GM21737 (cell line): Measurements from ENCODE around the gene VPS8.
"Not testable (repeated sequence)": the region's sequence is repeated elsewhere in the genome, so short reads cannot be mapped to it uniquely, and the experiment has no call there.

Source experiments
- ATAC-seq: cut with Tn5 transposase; IDR thresholded peaks from one replicate; pipeline ENCODE4 v1.9.1; 2021; ENCODE audit warnings: mild to moderate bottlenecking, moderate library complexity; ENCODE audit not compliant: unreplicated experiment

Gene VPS8

GRCh38 chr3:184977796-184978195 lies 165.8 kb downstream of the VPS8 start:
- no peak for ATAC-seq

DNA sequence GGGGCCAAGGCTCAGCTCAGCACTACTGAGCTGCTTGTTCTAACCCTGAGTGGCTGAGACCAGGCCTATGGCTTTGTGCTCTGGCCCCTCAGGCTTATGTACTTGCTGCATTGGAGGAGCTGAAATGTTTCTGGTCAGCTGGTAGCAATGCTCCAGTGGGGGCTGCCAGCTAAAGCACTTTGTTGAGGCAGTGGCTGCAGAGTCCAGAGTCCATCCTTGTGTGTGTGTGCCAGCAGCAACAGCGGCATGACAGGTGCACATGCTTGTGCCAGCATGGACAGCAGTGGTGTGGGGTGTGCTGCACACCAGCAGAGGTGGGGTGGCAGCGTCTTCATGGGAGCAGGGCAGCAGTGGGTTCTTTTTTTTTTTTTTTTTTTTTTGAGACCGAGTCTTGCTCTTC lies 169.1 kb downstream of the VPS8 start:
- ATAC-seq: no peak

GRCh38 chr3:184982076-184982475 lies 170.1 kb downstream of the VPS8 start:
- ATAC-seq: no peak

DNA sequence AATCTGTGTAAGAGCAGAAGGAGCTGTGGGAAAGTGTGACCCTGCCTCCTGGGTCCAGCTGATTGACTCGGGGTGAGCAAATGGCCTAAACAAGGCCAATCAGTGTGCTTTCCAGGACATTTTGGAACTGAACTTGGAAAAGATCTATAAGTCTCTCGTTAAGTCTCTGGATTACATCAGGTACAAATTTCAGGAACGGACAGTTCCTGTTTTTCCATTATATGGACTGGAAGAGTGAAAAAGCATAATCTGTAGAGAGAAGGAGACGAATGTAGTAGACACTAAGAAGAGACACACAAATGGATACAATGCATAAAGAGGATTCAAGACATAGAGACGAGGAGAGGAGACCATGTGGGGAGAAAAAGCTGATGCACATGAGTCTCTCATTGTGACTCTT lies 173.6 kb downstream of the VPS8 start:
- no peak for ATAC-seq

- ATAC-seq: no peak
Observed at GRCh38 chr3:184986366-184986889, 174.5 kb downstream of the VPS8 start.

GRCh38 chr3:184993394-184993793 lies 181.4 kb downstream of the VPS8 start:
- ATAC-seq: no peak

GRCh38 chr3:185003876-185004275 lies 191.9 kb downstream of the VPS8 start:
- ATAC-seq: not testable (repeated sequence)

DNA sequence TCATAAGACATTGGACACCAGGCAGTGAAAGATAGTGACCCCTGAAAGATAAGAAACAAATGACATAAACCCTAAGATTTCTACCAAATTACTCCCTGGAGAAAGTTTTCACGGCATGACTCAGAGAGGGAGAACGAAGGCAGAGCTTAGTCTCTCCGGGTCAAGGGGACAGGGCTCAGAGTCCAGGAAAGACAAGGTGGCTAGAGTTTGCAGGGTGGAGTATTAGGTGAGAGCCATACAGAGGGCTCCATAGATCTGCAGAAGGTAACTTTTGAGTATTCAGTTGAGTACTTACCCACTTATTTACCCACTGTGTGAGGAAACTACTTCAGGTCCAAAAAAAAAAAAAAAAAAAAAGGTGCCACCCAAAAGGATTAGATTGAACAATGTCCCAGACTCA lies 197.7 kb downstream of the VPS8 start:
- no peak for ATAC-seq

GRCh38 chr3:185017584-185017983 lies 205.6 kb downstream of the VPS8 start:
- not testable (repeated sequence) for ATAC-seq

- ATAC-seq: not testable (repeated sequence)
Observed at GRCh38 chr3:185017996-185018395, 206.0 kb downstream of the VPS8 start.

- ATAC-seq: no peak
Observed at GRCh38 chr3:185021256-185021655, 209.3 kb downstream of the VPS8 start.

- ATAC-seq: no peak
Observed at GRCh38 chr3:185024406-185024805, 212.4 kb downstream of the VPS8 start.

- ATAC-seq: no peak
Observed at GRCh38 chr3:185024966-185025365, 213.0 kb downstream of the VPS8 start.

DNA sequence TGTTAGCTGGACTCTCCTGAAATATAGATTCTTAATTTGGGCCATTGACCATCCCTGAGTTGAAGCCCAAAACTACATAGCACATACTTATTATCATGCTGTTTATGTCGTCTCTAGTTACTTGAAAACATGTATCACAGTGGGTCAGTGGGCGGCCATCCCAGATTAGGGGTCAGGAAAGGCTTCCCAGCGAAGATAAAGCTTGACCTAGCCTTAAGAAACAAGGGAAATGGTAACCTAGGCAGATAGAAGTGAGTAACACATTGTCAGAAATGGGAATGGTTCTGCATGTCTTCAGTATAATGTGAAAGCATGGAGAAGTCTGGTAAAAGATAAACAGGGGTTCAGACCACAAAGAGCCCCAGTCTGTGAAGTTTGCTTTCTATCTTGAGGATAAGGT lies 216.2 kb downstream of the VPS8 start:
- no peak for ATAC-seq

GRCh38 chr3:185029086-185029485 lies 217.1 kb downstream of the VPS8 start:
- ATAC-seq: no peak

DNA sequence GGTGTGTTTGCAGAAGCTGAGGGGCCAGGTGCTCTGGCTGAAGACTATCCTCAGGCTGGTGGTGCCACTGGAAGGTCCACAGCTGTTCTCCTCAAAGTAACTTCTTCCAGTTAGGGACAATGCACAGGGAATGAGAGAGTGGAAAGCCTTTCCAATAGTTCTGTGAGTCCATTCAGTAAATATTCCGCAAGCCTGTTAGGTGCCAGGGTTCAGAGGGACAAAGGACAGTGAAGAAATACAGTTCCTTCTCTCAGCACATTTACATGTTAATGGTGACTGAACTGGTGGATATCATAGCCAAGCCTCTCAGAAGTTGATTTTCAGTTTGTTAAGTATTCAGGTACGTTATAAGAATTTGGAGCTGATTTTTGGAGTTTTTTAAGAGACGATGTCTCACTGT lies 218.4 kb downstream of the VPS8 start:
- no peak for ATAC-seq

GRCh38 chr3:185030951-185031350 lies 219.0 kb downstream of the VPS8 start:
- ATAC-seq: no peak

DNA sequence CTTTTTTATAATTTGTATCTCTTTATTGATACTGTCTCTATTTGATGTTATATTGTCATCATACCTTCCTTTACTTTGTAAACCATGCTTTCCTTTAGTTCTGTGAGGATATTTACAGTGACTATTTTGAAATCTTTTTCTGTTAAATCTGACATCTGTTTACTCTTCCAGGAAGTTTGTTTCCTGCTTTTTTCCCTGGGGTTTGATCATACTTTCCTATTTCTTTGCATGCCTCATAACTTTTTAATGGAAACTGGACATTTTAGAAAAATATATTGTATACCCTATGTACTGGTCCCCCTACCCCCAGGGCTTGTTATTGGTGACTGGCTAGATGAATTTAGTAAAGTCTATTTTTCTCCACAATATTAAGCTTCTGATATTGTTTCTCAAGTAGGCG lies 225.8 kb downstream of the VPS8 start:
- no peak for ATAC-seq

- ATAC-seq: no peak
Observed at GRCh38 chr3:185040425-185040824, 228.5 kb downstream of the VPS8 start.

GRCh38 chr3:185041540-185041939 lies 229.6 kb downstream of the VPS8 start:
- no peak for ATAC-seq

GRCh38 chr3:185042312-185043050 lies 230.5 kb downstream of the VPS8 start:
- ATAC-seq: no peak

- ATAC-seq: no peak
Observed at GRCh38 chr3:185046164-185046515, 234.2 kb downstream of the VPS8 start.

DNA sequence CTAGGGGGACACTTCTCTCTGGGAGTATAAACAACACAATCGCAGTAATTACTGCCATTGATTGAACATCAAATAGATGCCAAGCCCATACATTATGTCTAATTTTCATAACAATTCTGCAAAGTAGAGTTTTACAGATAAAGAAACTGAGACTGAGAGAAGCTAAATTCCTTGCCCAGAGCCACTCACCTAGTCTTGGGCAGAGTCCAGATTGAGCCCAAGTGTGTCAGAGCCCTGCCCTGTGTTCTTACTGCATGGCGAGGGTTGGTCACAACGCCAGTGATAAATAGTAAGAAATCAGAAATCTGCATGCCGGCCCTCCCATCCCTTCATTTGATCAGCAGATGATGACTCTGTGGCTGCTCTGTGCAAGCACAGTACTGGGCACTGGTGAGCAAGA lies 234.6 kb downstream of the VPS8 start:
- ATAC-seq: no peak
